NCI-H2171 treated with DMSO at 0.1 percent for 48 hours (cell line): ENCODE measurements around the gene GCNA.

Experiments
- DNase-seq: peaks from one replicate; lab custom pipeline; 2025; lab: John Stamatoyannopoulos, UW

The GCNA gene

GRCh38 chrX:71616672-71617529, 38.7 kb downstream of the GCNA start:
- DNase-seq = no peak

DNA sequence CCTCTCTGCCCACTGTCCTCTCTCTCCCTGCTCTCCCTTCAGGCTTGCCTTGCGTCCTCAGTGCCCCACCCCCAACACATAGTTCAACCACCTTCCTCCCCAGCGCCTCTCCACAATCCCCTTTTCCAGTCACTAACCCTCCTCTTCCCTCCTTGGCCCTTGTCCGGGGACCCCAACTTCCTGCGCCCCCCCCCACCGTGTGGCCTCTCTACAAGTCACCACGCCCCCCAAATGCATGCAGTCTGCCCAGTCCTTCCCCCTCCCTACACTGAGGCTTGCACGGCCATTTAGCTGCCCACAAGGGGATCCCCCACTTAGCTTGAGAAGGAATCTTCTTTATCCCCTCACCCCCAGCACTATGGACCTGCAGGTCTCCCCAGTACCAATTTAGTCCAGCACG, 39.5 kb downstream of the GCNA start:
- no peak for DNase-seq

DNA sequence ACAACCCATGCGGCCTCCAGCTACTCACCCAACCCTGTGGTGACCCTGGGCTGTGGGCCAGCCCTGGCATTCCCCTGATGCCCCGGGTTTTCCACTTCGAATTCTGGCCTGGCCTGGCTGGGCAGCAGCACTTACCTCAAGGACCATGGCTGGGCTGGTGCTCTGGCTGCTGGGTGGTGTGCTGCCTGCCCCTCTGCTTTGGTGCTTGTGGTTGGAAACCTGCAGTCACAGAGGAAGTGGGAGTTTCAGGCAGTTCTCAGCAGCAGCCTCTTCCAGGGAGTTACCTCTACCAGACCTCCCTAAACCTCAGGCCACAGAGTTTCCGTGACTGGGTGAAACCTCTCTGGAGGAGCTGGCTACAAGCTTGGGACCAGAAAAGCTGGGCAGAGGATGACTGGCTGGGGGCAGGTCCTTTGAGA, 40.1 kb downstream of the GCNA start, which contains the start of gene CXCR3:
CXCR3 (minus strand) TSS at position 209 of the 419 bp plus-strand sequence; CDS start at position 147, 62 bp downstream.
- DNase-seq = no peak

DNA sequence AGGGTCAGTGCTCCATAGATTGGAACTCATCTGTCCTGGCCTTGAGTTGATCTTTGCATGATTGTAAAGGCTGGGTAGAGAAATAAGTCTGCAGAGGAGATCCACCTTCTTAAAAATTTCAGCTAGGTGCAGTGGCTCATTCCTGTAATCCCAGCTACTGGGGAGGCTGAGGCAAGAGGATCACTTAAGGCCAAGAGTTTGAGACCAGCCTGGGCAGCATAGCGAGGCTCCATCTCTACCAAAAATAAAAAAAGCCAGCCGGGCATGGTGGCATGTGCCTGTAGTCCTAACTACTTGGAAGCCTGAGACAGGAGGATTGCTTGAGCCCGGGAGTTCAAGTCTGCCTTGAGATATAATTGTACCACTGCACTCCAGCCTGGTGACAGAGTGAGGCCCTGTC, 40.5 kb downstream of the GCNA start:
- DNase-seq = no peak

DNA sequence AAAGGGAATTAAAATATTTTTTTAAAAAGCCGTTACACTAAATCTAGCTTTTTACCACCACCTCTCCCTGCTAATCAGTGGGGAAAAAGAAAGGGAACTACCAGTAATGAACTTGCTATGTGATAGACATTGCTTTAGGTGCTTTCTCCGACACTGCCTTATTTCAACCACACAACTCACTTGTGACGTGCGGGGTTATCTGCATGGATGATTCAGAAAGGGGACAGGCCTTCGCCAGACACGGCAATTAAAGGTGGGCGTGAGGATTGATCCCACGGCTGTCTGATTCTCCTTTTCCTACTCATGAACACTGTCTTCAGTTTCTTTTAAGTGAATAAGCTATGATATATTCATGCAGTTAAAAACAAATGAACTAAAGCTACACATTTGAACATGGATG, 41.0 kb downstream of the GCNA start:
- DNase-seq = no peak

DNA sequence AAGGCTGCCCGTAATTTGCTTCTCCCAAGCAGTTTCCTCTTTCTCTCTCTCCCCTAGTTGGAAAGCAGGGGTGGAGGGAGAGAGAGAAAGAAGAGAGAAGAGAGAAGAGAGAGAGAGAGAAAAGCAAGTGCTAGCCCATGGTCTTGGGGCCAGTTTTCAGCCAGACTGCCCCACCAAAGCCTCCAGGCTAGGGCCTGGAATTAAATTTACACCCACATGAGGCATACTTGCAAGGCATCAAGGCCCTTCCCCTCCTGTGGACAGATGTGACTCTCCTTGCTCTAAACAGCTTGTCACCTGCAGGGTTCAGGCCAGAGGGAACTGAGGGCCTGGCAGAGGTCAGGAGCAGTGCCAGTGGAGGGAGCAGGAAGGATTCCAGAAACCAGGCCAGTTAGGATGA, 41.7 kb downstream of the GCNA start:
- DNase-seq = no peak

GRCh38 chrX:71621603-71622002, 43.4 kb downstream of the GCNA start:
- no peak for DNase-seq

- DNase-seq = no peak
These were observed 43.9 kb downstream of the GCNA start for GRCh38 chrX:71622032-71622575.

DNA sequence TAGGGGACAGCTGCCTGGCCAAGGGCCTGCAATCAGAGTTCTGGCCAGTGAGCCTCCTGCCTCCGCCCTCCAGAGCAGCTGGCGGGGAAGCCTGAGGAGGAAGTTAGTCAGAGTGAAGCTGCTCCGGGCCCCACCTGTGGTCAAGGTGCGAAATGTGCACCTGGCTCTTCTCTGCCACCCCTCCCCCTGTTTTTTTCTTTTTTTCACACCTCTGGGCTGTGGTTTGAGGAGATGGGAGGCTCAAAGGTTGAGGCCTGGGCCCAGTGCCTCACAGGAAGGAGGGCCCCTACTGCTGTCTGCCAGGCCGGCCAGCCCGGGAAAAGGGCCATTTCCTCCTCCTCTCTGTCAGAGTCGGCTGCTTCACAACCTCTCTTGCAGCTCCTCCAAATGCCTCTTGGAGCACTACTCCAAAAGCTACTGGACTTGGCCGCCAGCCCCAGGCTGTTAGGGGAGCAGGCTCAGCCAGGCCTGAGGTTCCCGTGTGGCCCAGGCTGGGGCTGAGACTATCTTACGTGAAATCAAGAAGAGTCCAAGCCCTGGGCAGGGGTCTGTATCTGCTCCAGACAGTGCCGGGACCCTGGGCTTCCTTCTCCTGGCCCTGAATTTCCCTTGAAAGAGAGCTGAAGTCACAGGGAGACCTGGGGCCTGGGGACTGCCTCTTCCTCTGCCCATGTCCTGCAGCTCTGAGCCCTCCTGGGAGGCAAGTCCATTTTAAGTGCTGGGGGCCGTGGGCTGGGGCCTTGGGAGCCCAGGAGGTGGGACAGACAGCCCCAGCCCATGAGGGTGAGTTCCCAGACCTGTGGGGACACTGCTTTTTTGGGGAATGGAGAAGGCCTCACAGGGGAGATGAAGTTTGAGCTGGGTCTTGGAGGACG, 44.6 kb downstream of the GCNA start:
- DNase-seq = no peak

GRCh38 chrX:71623714-71624113, 45.5 kb downstream of the GCNA start:
- no peak for DNase-seq

GRCh38 chrX:71625471-71625870, 47.2 kb downstream of the GCNA start:
- DNase-seq = no peak

- DNase-seq = no peak
These were observed 48.3 kb downstream of the GCNA start for GRCh38 chrX:71626576-71626975.

DNA sequence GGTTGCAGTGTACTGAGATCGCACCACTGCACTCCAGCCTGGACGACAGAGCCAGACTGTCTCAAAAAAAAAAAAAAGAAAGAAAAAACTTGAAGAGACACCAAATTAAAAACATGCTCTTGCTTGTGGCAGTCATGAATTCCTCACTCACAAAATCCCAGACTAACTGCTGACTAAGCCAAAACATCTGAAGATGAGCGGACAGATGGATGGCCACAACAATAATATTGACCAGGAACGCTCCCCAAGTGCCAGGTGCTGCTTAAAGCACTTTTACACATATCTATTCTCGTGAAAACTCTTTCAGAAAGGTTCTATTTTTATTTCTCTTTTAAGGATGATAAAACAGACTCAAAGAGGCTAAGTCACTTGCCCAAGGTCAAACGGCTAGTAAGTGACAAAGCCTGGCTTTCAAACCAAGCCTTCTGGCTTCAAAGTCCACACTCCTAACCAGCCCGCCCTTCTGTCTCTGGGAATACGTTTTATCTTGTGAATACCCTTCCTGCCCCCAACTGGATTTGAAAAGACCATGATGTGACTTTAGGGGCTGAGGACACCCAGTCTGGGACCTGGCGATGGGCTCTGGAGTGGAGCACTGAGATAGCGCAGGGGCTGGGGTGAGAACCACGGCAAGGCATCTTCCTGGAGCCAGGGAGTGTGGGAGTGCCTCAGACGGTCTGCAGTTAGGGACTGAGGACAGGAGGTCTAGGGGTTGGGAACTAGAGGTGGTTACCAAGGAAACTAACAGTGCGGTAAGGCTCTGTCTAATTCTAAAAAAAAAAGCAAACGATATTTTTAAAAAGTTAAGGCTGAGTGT, 49.6 kb downstream of the GCNA start:
- no peak for DNase-seq

- DNase-seq = no peak
These were observed 51.2 kb downstream of the GCNA start for GRCh38 chrX:71629467-71629866.

GRCh38 chrX:71632923-71633657, 54.9 kb downstream of the GCNA start:
- DNase-seq = no peak

DNA sequence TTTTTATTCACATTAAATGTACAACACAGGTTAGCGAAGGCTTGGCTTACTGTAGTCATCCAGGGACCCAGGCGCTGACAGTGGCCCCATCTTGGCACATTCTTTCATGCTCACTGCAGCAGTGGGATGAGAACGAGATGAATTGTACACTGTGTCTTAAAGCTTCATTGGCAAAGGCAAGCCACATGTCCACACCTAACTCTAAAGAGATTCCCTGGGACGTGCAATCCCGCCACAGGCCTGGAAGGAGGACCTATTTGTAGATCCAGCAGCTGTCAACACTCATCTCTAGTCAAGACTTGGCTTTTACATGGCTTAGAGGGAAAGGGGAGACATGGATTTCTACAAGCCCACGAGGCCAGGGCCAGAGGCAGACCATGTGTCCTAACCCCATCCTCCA, 56.1 kb downstream of the GCNA start:
- DNase-seq = no peak

- peak; percentile 65 for DNase-seq
These were observed 58.4 kb downstream of the GCNA start for GRCh38 chrX:71636438-71637252.

DNA sequence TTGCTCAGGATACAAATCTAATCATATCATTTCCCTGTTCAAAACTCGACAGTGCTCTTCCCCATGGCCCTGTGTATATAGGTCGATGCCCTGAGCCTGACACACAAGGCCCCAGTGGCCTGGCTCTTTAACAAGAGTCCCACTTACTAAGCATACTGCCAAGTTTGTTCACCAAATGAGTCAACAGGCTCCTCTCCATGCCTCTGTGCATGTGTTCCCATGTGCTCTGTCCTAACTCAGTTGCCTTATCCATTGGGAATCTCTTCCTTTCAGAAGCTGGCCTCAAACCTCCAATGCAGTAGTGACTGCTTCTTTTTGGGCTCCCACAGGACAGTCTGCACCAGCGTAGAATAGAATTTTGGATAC, 59.0 kb downstream of the GCNA start:
- no peak for DNase-seq

GRCh38 chrX:71637848-71638247, 59.6 kb downstream of the GCNA start:
- no peak for DNase-seq

DNA sequence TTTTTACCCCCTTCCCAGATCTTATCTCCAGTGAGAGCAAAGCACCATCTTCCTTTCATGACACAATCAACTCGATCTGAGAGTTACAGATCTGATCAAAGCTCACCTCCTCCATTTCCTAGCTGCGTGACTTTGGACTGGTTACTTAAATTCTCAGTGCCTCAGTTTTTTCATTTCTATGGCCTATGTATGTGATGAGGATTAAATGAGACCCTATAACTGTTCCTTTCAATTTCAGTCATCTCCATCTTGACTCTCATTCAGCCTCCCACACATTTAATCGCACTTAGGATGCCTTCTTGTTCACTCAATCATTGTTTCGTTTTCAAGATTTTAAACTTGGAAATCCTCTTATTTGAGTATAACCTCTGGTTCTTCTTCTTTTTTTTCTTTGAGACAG, 60.2 kb downstream of the GCNA start:
- DNase-seq = no peak
